Cardiac muscle cell (in vitro differentiated cells and primary cell): ENCODE measurements around the gene PDLIM5. TPM values are rescaled to one million over a fixed set of nuclear protein-coding genes. Genes with fewer than 3 reads are reported as not detected.
"Not testable (repeated sequence)": the region's sequence is repeated elsewhere in the genome, so short reads cannot be mapped to it uniquely, and the experiment has no call there.

Experiments
- DNase-seq, 2 donors: peaks; one replicate each; pipeline versions ENCODE4 v3.0.0 to v3.0.0-alpha.2; 2010 to 2017; ENCODE audit warnings: low read depth in 1 of 2, low spot score in 1 of 2
- H3K27ac ChIP-seq: fragments of 200-600 bp; sonication (generic); 2 replicates; pipeline ENCODE4 v1.5.1; 2016
- H3K27me3 ChIP-seq: fragments of 200-600 bp; sonication (generic); 2 replicates; pipeline ENCODE4 v1.6.0; 2016; ENCODE audit warnings: control low read depth
- H3K36me3 ChIP-seq: fragments of 200-600 bp; sonication (generic); 2 replicates; pipeline ENCODE4 v1.5.1; 2016; ENCODE audit warnings: control low read depth
- H3K4me1 ChIP-seq: fragments of 200-600 bp; sonication (generic); 2 replicates; pipeline ENCODE4 v1.8.1; 2017; ENCODE audit warnings: low read depth, mild to moderate bottlenecking, mixed run types
- H3K4me3 ChIP-seq: fragments of 200-600 bp; sonication (generic); 2 replicates; pipeline ENCODE4 v1.5.1; 2016; ENCODE audit warnings: mild to moderate bottlenecking
- H3K9me3 ChIP-seq: fragments of 200-600 bp; sonication (generic); 2 replicates; pipeline ENCODE4 v1.5.1; 2017; ENCODE audit warnings: low read depth, mild to moderate bottlenecking, control low read depth
- CTCF ChIP-seq: IDR thresholded peaks from 2 replicates; pipeline ENCODE4 v1.5.1; 2012; ENCODE audit warnings: low read depth, mild to moderate bottlenecking, low read length
- polyA plus RNA-seq: library from polyadenylated mRNA; unstranded; fragments of >200 nt; fragmentation: Nextera tagmentation; extraction: Ambion mirVana; gene quantifications from 2 replicates; pipeline ENCODE4 v1.2.1, GENCODE V29; 2016
- total RNA-seq: library from RNA; depleted of rRNA; stranded (reverse); fragments of >200 nt; gene quantifications from 2 replicates; pipeline ENCODE4 v1.2.3, GENCODE V29; 2016

The PDLIM5 gene
- total and polyA plus RNA-seq, 2 experiments from 2014 or later, result 426 to 446 TPM

DNA sequence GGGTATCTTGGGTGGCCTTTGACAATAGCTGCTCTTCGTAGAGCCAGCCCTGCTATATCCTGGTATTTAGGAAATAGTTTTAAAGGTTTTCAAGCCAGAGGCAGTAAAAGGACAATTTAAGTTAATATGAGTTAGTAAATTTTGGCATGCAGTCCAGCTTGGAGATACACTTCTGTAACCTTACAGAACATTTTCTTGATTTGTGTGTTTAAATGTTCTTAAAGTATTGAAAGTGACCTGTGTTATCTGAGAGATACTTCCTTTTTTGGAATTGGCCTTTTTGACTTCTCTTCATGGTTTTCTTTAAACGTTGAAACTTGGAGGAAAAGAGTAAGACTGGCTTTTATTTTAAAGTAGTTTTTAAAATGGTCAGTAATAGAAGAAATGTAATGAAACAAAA, 25.5 kb downstream of the PDLIM5 start:
- Histone ChIP-seq H3K27me3 (no peaks in the 10 kb centered on the region), H3K36me3 (peaks cover 3% of the 10 kb centered on the region), H3K4me3 (no peak overlapping the region), H3K4me1 (peaks cover 69% of the 10 kb centered on the region), H3K9me3 (no peaks in the 10 kb centered on the region), H3K27ac (peak overlapping the region; percentile 77)
- no peak for DNase-seq
- TF ChIP-seq CTCF, result no peak

- H3K4me1 ChIP-seq, result peaks cover 63% of the 10 kb centered on the region
- peak overlapping the region; percentile 53 for H3K27ac ChIP-seq
- DNase-seq, H3K4me3 ChIP-seq, H3K36me3 ChIP-seq, H3K9me3 ChIP-seq, H3K27me3 ChIP-seq: not testable (repeated sequence)
Observed at GRCh38 chr4:94478805-94479204, 27.1 kb downstream of the PDLIM5 start.

DNA sequence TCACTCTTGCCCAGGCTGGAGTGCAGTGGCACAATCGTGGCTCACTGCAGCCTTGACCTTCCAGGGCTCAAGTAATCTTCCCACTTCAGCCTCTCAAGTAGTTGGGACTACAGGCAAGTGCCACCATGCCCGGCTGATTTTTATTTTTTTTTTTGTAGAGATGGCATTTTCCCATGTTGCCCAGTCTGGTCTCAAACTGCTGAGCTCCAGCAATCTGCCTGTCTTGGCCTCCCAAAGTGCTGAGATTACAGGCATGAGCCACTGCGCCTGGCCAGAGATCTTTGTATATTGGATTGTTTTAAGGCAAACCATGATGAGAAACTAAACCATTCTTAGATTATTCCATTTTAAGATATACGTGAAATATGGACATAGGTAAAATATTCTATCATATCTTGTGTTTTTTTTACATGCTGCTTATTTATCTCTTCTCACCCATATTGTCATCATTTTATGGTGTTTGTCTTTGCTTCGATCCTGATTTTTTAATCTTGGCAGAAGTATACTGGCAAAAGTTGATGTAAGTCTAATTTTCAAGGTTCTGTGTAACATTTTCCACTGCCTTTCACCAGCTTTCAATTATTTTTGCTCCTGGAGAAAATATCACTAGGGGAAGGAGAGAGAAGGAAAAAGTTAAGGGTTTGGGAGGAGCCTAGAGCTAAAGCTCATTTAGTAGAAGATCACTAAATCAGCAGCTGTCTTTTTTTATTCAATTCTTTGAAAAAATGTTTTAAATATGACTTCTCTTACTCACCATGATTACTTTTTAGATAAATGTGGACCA, 27.8 kb downstream of the PDLIM5 start:
- peak overlapping the region; percentile 53 for H3K27ac ChIP-seq
- no peak for TF ChIP-seq CTCF
- H3K4me1 ChIP-seq, result peaks cover 69% of the 10 kb centered on the region
- peaks cover 6% of the 10 kb centered on the region for H3K36me3 ChIP-seq
- no peak overlapping the region for H3K4me3 ChIP-seq
- no peak for DNase-seq
- H3K9me3 ChIP-seq, result no peaks in the 10 kb centered on the region
- no peaks in the 10 kb centered on the region for H3K27me3 ChIP-seq

DNA sequence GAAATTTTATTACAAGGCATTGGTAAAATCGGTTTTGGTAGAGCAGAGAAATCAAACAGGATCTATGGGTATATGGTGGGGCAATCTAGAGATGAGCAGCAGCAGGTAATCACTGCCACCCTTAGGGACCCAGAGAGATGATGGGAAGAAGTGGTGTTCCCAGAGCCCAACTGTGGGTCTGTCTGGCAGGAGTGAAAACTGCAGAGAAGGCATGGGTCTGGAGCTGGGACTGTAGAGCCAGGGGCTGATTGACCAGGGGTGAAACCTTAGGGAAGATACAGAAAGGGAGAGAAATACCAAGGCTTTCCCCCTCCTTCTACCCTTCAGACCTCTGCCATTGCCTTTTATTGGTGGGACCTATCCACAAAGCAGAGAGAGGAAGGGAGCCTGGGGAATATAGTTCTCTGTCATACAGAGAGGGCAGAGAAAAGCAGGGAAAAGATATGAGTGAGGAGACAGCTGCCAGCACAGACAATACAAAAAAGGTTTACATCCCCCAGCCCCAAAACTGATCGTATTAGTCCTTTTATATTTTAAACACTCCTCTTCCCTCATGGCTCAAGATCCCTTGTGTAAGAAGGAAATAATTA, 28.7 kb downstream of the PDLIM5 start:
- Histone ChIP-seq H3K4me3 (no peak overlapping the region), H3K9me3 (no peaks in the 10 kb centered on the region), H3K27me3 (no peaks in the 10 kb centered on the region), H3K27ac (peak overlapping the region; percentile 53), H3K36me3 (peaks cover 6% of the 10 kb centered on the region), H3K4me1 (peaks cover 65% of the 10 kb centered on the region)
- TF ChIP-seq CTCF, result no peak
- DNase-seq, result no peak

GRCh38 chr4:94483895-94484294, 32.2 kb downstream of the PDLIM5 start:
- Histone ChIP-seq H3K4me1 (peaks cover 60% of the 10 kb centered on the region), H3K27me3 (no peaks in the 10 kb centered on the region), H3K4me3 (no peak overlapping the region), H3K9me3 (no peaks in the 10 kb centered on the region), H3K36me3 (peaks cover 6% of the 10 kb centered on the region), H3K27ac (peak overlapping the region; percentile 39)
- DNase-seq, result no peak
- TF ChIP-seq CTCF, result no peak

DNA sequence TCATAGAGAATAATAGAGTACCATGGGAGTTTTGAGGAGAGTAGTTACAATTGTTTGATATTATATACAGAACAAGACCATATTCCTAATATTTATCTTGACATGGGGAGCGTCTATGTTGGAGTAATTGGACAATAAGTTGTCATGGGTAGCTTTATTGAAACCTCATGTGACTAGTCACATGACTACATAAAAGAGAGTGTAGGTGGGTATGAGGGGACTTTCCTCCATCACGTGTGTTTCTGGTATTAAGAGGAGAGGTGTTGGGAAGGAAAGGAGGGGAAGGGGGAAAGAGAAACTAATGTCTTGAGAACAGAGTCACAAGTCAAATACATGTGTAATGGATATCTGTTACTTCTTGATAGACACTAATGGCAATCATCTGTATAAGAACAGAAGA, 33.1 kb downstream of the PDLIM5 start:
- DNase-seq, result no peak
- H3K36me3 ChIP-seq, result peaks cover 6% of the 10 kb centered on the region
- no peaks in the 10 kb centered on the region for H3K9me3 ChIP-seq
- no peak for TF ChIP-seq CTCF
- no peaks in the 10 kb centered on the region for H3K27me3 ChIP-seq
- H3K27ac ChIP-seq, result peak overlapping the region; percentile 39
- no peak overlapping the region for H3K4me3 ChIP-seq
- H3K4me1 ChIP-seq, result peaks cover 57% of the 10 kb centered on the region
